KMS-11 (cell line): ENCODE measurements around the gene CD79A.

Experiments
- H2AFZ ChIP-seq: fragments of 200-600 bp; sonication (generic); 2 replicates; pipeline ENCODE4 v1.6.1; 2016; ENCODE audit warnings: antibody characterized with exemption, mixed run types, low read depth
- H3K27ac ChIP-seq: fragments of 200-600 bp; sonication (generic); 2 replicates; pipeline ENCODE4 v1.6.1; 2016; ENCODE audit warnings: mild to moderate bottlenecking, mixed run types
- H3K27me3 ChIP-seq: fragments of 200-600 bp; sonication (generic); 2 replicates; pipeline ENCODE4 v1.6.1; 2017; ENCODE audit warnings: mild to moderate bottlenecking, low read depth, mixed run types, moderate library complexity; ENCODE audit not compliant: insufficient read depth
- H3K36me3 ChIP-seq: fragments of 200-600 bp; sonication (generic); 2 replicates; pipeline ENCODE4 v1.6.1; 2017; ENCODE audit warnings: mild to moderate bottlenecking, mixed run types; ENCODE audit not compliant: insufficient read depth
- H3K4me1 ChIP-seq: fragments of 200-600 bp; sonication (generic); 2 replicates; pipeline ENCODE4 v1.6.1; 2016; ENCODE audit warnings: mild to moderate bottlenecking, low read depth, mixed run types; ENCODE audit not compliant: poor library complexity, severe bottlenecking
- H3K4me2 ChIP-seq: fragments of 200-600 bp; sonication (generic); 2 replicates; pipeline ENCODE4 v1.7.0; 2016; ENCODE audit warnings: mild to moderate bottlenecking, mixed run types
- H3K4me3 ChIP-seq: fragments of 200-600 bp; sonication (generic); IDR thresholded peaks from 2 replicates; pipeline ENCODE4 v1.6.1; 2017; ENCODE audit warnings: low read depth, low read length, mixed read lengths; ENCODE audit not compliant: insufficient read depth
- H3K79me2 ChIP-seq: fragments of 200-600 bp; sonication (generic); 2 replicates; pipeline ENCODE4 v1.6.1; 2016; ENCODE audit warnings: low read depth, mixed run types; ENCODE audit not compliant: insufficient read depth
- H3K9ac ChIP-seq: fragments of 200-600 bp; sonication (generic); 2 replicates; pipeline ENCODE4 v1.6.1; 2016; ENCODE audit warnings: mild to moderate bottlenecking, mixed run types
- H4K20me1 ChIP-seq: fragments of 200-600 bp; sonication (generic); 2 replicates; pipeline ENCODE4 v1.6.1; 2016; ENCODE audit warnings: mild to moderate bottlenecking, mixed run types; ENCODE audit not compliant: insufficient read depth
- TF ChIP-seq, protein P1 (sequence below): fragments of 200-600 bp; sonication (generic); conservative IDR thresholded peaks from 2 replicates; pipeline ENCODE4 v1.6.1; 2017; ENCODE audit warnings: low read depth, mild to moderate bottlenecking, antibody characterized with exemption, low read length, moderate library complexity, mixed read lengths

Gene CD79A

DNA sequence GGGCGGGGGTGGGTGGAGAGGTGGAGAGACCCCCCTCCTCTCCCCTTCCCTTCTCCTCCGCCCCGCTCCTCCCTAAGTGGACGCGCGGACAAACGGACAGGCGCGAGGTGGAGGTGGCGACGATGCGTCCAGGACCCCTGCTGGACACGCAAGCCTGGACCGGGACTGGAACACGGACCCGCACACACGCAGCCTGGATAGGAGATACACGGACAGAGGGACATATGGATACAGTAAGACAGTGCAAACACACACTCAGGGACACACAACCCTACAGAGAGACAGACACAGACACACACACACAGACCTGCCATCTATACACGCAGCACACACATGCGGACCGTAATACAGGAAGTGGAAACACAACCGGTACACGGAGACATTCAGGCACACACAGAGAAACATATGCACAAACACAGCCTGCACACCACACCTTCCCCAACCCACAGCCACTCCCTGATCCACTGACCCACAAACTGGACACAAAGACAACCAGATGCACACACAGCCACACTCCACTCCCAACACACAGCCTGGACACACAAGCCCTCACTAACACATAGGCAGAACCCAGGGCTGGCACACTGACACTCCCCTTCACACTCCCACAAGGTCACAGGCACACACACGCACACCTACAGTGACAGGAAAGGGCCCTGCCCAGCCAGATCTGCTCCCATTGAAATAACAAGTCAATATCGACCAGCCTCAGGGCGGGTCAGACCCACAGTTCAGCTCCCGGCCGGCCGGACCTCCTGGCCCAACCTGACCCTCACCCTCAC, 51.9 kb downstream of the CD79A start:
- no peak overlapping the region for H3K4me2 ChIP-seq

DNA sequence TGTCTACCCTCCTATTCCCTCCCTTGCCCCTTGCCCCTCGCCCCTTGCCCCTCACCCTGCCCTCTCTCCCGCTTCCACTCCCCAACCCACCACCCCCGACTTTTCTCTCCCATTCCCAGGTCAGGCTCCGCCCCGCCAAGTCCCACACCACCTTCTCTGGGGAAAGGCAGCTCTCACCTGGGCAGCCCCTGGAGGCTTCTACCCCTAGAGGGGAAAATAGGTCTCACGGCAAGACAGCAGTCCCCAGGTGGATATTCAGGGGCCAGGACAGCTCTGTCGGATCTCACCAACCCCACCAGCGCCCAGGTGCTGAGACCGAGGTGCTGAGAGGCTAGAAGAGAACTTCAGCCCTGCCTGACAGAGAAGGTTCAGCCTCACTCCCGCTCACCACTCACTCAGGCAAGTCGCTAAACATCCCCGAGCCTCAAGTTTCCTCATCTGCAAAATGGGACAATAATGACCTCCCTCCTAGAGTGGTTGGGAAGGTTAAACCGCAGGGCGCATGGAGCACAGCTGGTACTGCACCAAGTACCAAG, 52.5 kb downstream of the CD79A start:
- no peak overlapping the region for H3K4me3 ChIP-seq
- no peaks in the 10 kb centered on the region for H4K20me1 ChIP-seq
- no peaks in the 10 kb centered on the region for H3K4me1 ChIP-seq
- H2AFZ ChIP-seq, result no peak overlapping the region
- no peak overlapping the region for H3K9ac ChIP-seq
- peaks cover 91% of the 10 kb centered on the region for H3K27me3 ChIP-seq
- H3K79me2 ChIP-seq, result no peaks in the 10 kb centered on the region
- H3K4me2 ChIP-seq, result no peak overlapping the region
- no peak overlapping the region for H3K27ac ChIP-seq
- no peaks in the 10 kb centered on the region for H3K36me3 ChIP-seq
- TF ChIP-seq, protein P1, sequence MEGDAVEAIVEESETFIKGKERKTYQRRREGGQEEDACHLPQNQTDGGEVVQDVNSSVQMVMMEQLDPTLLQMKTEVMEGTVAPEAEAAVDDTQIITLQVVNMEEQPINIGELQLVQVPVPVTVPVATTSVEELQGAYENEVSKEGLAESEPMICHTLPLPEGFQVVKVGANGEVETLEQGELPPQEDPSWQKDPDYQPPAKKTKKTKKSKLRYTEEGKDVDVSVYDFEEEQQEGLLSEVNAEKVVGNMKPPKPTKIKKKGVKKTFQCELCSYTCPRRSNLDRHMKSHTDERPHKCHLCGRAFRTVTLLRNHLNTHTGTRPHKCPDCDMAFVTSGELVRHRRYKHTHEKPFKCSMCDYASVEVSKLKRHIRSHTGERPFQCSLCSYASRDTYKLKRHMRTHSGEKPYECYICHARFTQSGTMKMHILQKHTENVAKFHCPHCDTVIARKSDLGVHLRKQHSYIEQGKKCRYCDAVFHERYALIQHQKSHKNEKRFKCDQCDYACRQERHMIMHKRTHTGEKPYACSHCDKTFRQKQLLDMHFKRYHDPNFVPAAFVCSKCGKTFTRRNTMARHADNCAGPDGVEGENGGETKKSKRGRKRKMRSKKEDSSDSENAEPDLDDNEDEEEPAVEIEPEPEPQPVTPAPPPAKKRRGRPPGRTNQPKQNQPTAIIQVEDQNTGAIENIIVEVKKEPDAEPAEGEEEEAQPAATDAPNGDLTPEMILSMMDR, result no peak

More for the DNA sequence above, 51.9 kb downstream of the CD79A start:
- Histone ChIP-seq H3K27me3 (peaks cover 97% of the 10 kb centered on the region), H4K20me1 (no peaks in the 10 kb centered on the region), H3K27ac (no peak overlapping the region), H3K4me3 (no peak overlapping the region), H2AFZ (no peak overlapping the region), H3K79me2 (no peaks in the 10 kb centered on the region), H3K36me3 (no peaks in the 10 kb centered on the region), H3K9ac (no peak overlapping the region), H3K4me1 (no peaks in the 10 kb centered on the region)
- TF ChIP-seq, protein P1, result no peak

GRCh38 chr19:41930322-41930722, 53.2 kb downstream of the CD79A start:
- Histone ChIP-seq H3K36me3 (no peaks in the 10 kb centered on the region), H3K79me2 (no peaks in the 10 kb centered on the region), H3K27me3 (peaks cover 86% of the 10 kb centered on the region), H3K4me2 (no peak overlapping the region), H3K9ac (no peak overlapping the region), H4K20me1 (no peaks in the 10 kb centered on the region), H3K4me1 (no peaks in the 10 kb centered on the region), H3K27ac (no peak overlapping the region), H2AFZ (no peak overlapping the region), H3K4me3 (no peak overlapping the region)
- TF ChIP-seq, protein P1, result no peak
